Ovary (tissue), 9 donors: ENCODE data around the gene RNF112. TPM values are rescaled to one million over a fixed set of nuclear protein-coding genes. Genes with fewer than 3 reads are reported as not detected.

Experiments used
- DNase-seq, 5 donors: peaks; one replicate each; pipeline ENCODE4 v3.0.0-alpha.2; 2019 to 2020
- H3K27ac ChIP-seq, 2 donors: fragments of 200-600 bp; one replicate each; pipeline versions ENCODE4 v1.5.1 to v1.8.0; 2019 to 2022
- H3K27me3 ChIP-seq: fragments of 200-600 bp; one replicate; pipeline ENCODE4 v1.8.0; 2022
- H3K36me3 ChIP-seq: fragments of 200-600 bp; sonication (generic); one replicate; pipeline ENCODE4 v1.5.1; 2019
- H3K4me1 ChIP-seq: one replicate; pipeline ENCODE4 v1.8.1; 2013; ENCODE audit warnings: mild to moderate bottlenecking, moderate library complexity; ENCODE audit not compliant: insufficient read depth
- H3K4me3 ChIP-seq: fragments of 200-600 bp; sonication (generic); one replicate; pipeline ENCODE4 v1.5.1; 2017
- H3K9me3 ChIP-seq, 2 donors: fragments of 200-600 bp in 1 of 2; sonication (generic) in 1 of 2; one replicate each; pipeline versions ENCODE4 v1.5.1 to v1.8.1; 2013 to 2019; ENCODE audit warnings: mild to moderate bottlenecking in 1 of 2, moderate library complexity in 1 of 2
- EP300 ChIP-seq: sonication (generic); formaldehyde crosslinking; IDR thresholded peaks from one replicate; pipeline ENCODE4 v1.6.1; 2017; ENCODE audit warnings: antibody characterized with exemption
- POLR2A ChIP-seq: fragments of 450-650 bp; IDR thresholded peaks from one replicate; pipeline ENCODE4 v1.6.1; 2017; ENCODE audit warnings: antibody characterized with exemption, mild to moderate bottlenecking, moderate library complexity
- WGBS, 3 donors: extraction: QIAGEN DNeasy Blood & Tissue Kit in 1 of 3; methylation state at CpG; one replicate each; pipeline versions ENCODE4 v1.1.5 to v1.1.7; 2013 to 2017; 5-methylcytosine and 5-hydroxymethylcytosine counted together
- intact Hi-C, 4 donors: fragments of 100-400 bp; cut with DNase I; formaldehyde crosslinking; loops; one replicate each; pipeline versions ENCODE4 v1.11.0 to v1.15.1; 2022 to 2023
- polyA plus RNA-seq, 2 donors: library from polyadenylated mRNA; stranded (reverse); fragments of 200-250 nt in 1 of 2; fragments of 350-450 nt in 1 of 2; fragmentation: Illumina TruSeq in 1 of 2; extraction: RNeasy Lipid Tissue Mini Kit (QIAGEN cat#74804) in 1 of 2; gene quantifications; one replicate each; pipeline ENCODE4 v1.2.3, GENCODE V29; 2013 to 2014
- total RNA-seq, 7 donors: library from RNA; depleted of rRNA in 2 of 7; stranded (reverse); fragments of >200 nt in 2 of 7; fragmentation: NEBNext Ultra II Directional in 3 of 7; extraction: Animal tissue kit (Norgen Biotek cat#: 25700) in 3 of 7; gene quantifications; one replicate each; pipeline versions ENCODE4 v1.1.0 to v1.2.4, GENCODE V29; 2016 to 2023
- TF ChIP-seq, protein P1 (sequence below), 3 donors: fragments of 450-650 bp in 2 of 3; fragments of 200-600 bp in 1 of 3; IDR thresholded peaks; one replicate each; pipeline versions ENCODE4 v1.5.1 to v1.8.0; 2016 to 2022; ENCODE audit warnings: antibody characterized with exemption in 3 of 3, mild to moderate bottlenecking in 1 of 3
- donor health status: DM: no; HTN: no; CAD: no; lungs with moderate emphysema.
- donor health status: DM: no; HTN: no; CAD: no.
- donor health status: Bipolar disorder and iron deficiency.
- donor health status: DM: yes; HTN: yes; CAD: no.
- donor health status: DM: no; HTN: no; CAD: no.
- donor health status: DM: yes; HTN: yes; CAD: no.

Gene RNF112
- total and polyA plus RNA-seq, 9 donors, result 0.24 to 6.9 (median 1.6) TPM

DNA sequence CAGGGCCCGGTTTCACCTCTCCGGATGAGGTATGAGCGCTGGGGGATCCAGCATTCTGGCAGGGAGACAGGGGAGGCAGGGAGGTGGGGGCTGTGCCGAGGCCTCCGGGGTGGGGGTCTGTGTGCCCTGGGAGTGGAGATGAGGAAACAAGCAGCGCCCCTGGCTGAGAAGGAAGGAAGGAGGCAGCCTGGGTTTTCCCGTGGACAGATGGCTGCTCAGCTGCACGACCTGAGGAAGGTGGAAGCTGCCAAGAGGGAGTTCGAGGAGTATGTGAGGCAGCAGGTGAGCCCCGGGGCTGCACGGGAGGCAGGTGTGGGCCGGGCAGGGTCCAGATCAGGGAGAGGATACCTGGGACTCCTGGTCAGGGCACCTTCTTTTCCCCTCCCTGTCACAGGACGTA is 4.3 kb downstream of the RNF112 start:
- WGBS, 3 donors, result 71 to 81% (median 75%) methylated on average over 13 of the region's 13 CpGs
- intact Hi-C loops, result no loop called here

DNA sequence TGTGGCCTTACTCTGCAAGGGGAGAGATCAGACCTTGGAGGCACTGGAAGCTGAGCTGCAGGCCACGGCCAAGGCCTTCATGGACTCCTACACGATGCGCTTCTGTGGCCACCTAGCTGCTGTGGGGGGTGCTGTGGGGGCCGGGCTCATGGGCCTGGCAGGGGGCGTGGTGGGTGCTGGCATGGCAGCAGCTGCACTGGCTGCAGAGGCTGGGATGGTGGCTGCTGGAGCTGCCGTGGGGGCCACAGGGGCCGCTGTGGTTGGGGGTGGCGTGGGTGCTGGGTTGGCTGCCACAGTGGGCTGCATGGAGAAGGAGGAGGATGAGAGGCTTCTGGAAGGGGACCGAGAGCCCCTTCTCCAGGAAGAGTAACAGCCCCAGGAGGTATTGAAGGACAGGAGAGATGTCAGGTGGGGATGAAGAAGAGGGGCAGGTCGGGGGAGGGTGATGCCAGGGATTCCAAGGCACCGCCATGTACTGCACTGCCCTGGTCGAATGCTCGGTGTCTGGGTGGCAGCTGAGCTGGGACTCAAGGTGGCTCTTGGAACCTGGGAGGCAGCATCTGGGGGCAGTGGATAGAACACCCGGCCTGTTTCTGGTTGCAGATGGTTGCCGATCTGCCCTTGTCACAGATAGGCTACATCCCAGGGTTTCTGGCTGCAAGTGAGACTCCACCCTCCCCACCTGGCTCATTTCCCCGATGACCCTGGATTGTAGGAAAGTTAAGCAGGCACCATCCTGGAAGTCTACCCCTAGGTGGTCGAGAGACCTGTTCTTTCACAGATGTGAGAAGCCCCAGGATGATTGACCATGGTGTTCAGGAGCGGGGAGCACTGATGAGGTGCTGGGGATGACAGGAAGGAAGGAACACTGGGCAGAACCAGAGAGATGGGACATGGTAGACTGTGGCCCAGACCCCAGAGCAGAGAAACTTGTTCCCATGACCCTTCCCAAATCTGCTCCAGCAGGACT is 5.1 kb downstream of the RNF112 start:
- Histone ChIP-seq H3K9me3 (no peaks in the 10 kb centered on the region), H3K36me3 (no peaks in the 10 kb centered on the region), H3K4me1 (no peaks in the 10 kb centered on the region), H3K27ac (no peak overlapping the region), H3K27me3 (no peaks in the 10 kb centered on the region), H3K4me3 (no peak overlapping the region)
- intact Hi-C loops, result no loop called here
- DNase-seq, result no peak
- WGBS, 3 donors, result 91 to 94% (median 92%) methylated on average over 18 of the region's 18 CpGs
- no peak for TF ChIP-seq EP300
- TF ChIP-seq POLR2A, result no peak

More for the DNA sequence above, 4.3 kb downstream of the RNF112 start:
- DNase-seq, result no peak
- Histone ChIP-seq H3K27ac (no peak overlapping the region), H3K36me3 (no peaks in the 10 kb centered on the region), H3K9me3 (no peaks in the 10 kb centered on the region), H3K27me3 (no peaks in the 10 kb centered on the region), H3K4me3 (no peak overlapping the region), H3K4me1 (no peaks in the 10 kb centered on the region)
- TF ChIP-seq EP300 (no peak), POLR2A (no peak)
- TF ChIP-seq, protein P1, sequence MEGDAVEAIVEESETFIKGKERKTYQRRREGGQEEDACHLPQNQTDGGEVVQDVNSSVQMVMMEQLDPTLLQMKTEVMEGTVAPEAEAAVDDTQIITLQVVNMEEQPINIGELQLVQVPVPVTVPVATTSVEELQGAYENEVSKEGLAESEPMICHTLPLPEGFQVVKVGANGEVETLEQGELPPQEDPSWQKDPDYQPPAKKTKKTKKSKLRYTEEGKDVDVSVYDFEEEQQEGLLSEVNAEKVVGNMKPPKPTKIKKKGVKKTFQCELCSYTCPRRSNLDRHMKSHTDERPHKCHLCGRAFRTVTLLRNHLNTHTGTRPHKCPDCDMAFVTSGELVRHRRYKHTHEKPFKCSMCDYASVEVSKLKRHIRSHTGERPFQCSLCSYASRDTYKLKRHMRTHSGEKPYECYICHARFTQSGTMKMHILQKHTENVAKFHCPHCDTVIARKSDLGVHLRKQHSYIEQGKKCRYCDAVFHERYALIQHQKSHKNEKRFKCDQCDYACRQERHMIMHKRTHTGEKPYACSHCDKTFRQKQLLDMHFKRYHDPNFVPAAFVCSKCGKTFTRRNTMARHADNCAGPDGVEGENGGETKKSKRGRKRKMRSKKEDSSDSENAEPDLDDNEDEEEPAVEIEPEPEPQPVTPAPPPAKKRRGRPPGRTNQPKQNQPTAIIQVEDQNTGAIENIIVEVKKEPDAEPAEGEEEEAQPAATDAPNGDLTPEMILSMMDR (IDR thresholded peaks at IDR 0.05), result no peak

DNA sequence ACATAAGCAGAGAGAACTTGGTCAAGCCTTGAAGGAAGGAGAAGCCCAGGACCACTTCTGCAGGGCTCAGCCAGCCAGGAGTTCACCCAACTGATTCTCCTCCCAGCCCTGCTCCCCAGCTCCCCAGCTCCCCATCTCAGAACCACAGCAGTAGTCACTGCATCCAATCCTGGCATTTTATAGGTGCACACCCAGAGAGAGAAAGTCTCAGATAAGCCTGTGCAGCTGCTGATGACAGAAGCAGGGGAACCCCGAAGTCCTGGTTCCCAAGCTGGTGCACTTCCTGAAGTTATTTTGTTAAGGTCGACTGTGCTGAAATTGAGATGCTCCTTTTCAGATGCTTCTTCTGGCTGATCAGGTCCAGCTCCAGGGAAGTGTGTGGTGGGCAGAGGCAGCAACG is 6.6 kb downstream of the RNF112 start:
- no peak overlapping the region for H3K27ac ChIP-seq
- no peak overlapping the region for H3K4me3 ChIP-seq
- no peaks in the 10 kb centered on the region for H3K9me3 ChIP-seq
- no peaks in the 10 kb centered on the region for H3K36me3 ChIP-seq
- intact Hi-C loops, result no loop called here
- 66 to 72% (median 68%) methylated on average over 3 of the region's 3 CpGs for WGBS, 3 donors
- H3K27me3 ChIP-seq, result no peaks in the 10 kb centered on the region
- no peak for DNase-seq
- TF ChIP-seq EP300 (no peak), POLR2A (no peak)
- TF ChIP-seq, protein P1 (IDR thresholded peaks at IDR 0.05), result no peak
- no peaks in the 10 kb centered on the region for H3K4me1 ChIP-seq

DNA sequence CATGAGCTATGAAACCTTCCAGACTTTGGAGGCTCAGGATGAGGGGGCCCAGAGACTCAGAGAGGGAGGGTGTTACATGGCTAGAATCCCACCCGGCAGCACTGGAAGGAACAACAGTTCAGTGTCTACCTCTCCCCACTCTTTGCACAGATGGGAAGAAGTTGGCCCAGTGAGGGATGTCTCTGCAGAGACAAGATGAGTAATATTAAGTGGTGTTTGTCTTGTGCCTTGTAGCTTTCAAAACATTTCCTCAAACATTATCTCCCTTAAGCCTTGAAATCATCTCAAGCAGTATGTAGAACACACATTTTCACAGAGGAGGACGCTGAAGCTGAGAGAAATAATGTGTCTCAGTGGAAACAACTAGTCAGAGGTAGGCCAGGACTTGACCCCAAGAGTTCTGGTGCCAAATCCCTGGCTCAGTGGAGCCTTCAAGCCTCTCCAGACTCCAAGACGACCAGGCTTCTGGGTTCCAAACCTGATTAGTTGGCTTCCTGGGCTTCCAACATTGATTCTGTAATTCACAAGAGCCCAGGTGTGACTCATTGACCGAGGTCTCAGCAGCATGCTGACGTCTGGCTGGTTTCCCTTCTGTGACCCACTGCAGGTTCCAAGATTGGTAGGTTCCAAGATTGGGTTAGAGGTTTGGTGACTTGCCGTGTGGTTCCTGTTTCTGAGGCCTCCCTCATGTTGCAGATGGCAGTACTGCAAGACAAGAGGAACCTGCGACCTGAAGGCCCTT is 7.4 kb downstream of the RNF112 start:
- intact Hi-C loops, result no loop called here
- Histone ChIP-seq H3K4me3 (no peak overlapping the region), H3K27ac (no peak overlapping the region), H3K4me1 (no peaks in the 10 kb centered on the region), H3K27me3 (no peaks in the 10 kb centered on the region), H3K9me3 (no peaks in the 10 kb centered on the region), H3K36me3 (no peaks in the 10 kb centered on the region)
- TF ChIP-seq, protein P1 (IDR thresholded peaks at IDR 0.05), result no peak
- TF ChIP-seq POLR2A (no peak), EP300 (no peak)
- DNase-seq, result no peak
- WGBS, 3 donors, result 40 to 50% (median 45%) methylated on average over 7 of the region's 7 CpGs
